Colonic mucosa (tissue), 4 donors: ENCODE measurements around the gene SUPT3H. TPM values are rescaled to one million over a fixed set of nuclear protein-coding genes. Genes with fewer than 3 reads are reported as not detected.

Experiments
- DNase-seq: peaks from one replicate; pipeline ENCODE4 v3.0.0-alpha.2; 2020
- H3K27ac ChIP-seq: fragments of 200-600 bp; one replicate; pipeline ENCODE4 v1.8.0; 2021
- H3K27me3 ChIP-seq: fragments of 200-600 bp; one replicate; pipeline ENCODE4 v1.8.0; 2021
- H3K36me3 ChIP-seq: fragments of 200-600 bp; one replicate; pipeline ENCODE4 v1.8.0; 2021
- H3K4me1 ChIP-seq: fragments of 200-600 bp; one replicate; pipeline ENCODE4 v1.8.0; 2021; ENCODE audit warnings: mild to moderate bottlenecking
- H3K4me3 ChIP-seq: fragments of 200-600 bp; one replicate; pipeline ENCODE4 v1.8.0; 2021
- H3K9ac ChIP-seq, 2 donors: one replicate each; pipeline ENCODE4 v1.7.0; 2013; ENCODE audit warnings: control low read depth in 2 of 2, low read depth in 2 of 2, low read length in 2 of 2
- H3K9me3 ChIP-seq: fragments of 200-600 bp; one replicate; pipeline ENCODE4 v1.8.0; 2021
- CTCF ChIP-seq: fragments of 200-600 bp; IDR thresholded peaks from one replicate; pipeline ENCODE4 v1.8.0; 2022; ENCODE audit warnings: antibody characterized with exemption, mild to moderate bottlenecking
- intact Hi-C: fragments of 100-400 bp; cut with DNase I; formaldehyde crosslinking; loops from one replicate; pipeline ENCODE4 v1.14.1; 2022
- microRNA-seq: library from miRNA; unstranded; fragments of <30 nt; microRNA quantifications from one replicate; pipeline ENCODE4, GENCODE V29; 2019
- total RNA-seq, 2 donors: library from RNA; stranded (reverse); fragmentation: NEBNext Ultra II Directional in 1 of 2; extraction: Animal tissue kit (Norgen Biotek cat#: 25700) in 1 of 2; gene quantifications; one replicate each; pipeline ENCODE4 v1.2.1, GENCODE V29; 2021
- donor health status: healthy.
- donor health status: DM: no; HTN: no; CAD: no.
- donor health status: DM: no; HTN: no; CAD: no.

The SUPT3H gene
- total RNA-seq, 2 donors from 2014 or later, result 3.4 to 4.1 TPM

- H3K36me3 ChIP-seq, result no peaks in the 10 kb centered on the region
- TF ChIP-seq CTCF, result no peak
- H3K4me1 ChIP-seq, result no peaks in the 10 kb centered on the region
- H3K9me3 ChIP-seq, result no peaks in the 10 kb centered on the region
- no peaks in the 10 kb centered on the region for H3K27me3 ChIP-seq
- H3K27ac ChIP-seq, result no peak overlapping the region
- DNase-seq, result no peak
- intact Hi-C loops, result no loop called here
- no peak overlapping the region for H3K9ac ChIP-seq
- H3K4me3 ChIP-seq, result no peak overlapping the region
These were observed 594.8 kb downstream of the SUPT3H start for GRCh38 chr6:44782892-44783291.

GRCh38 chr6:44781912-44782597 lies 595.7 kb downstream of the SUPT3H start:
- Histone ChIP-seq H3K27ac (no peak overlapping the region), H3K9me3 (no peaks in the 10 kb centered on the region), H3K36me3 (no peaks in the 10 kb centered on the region), H3K4me3 (no peak overlapping the region), H3K9ac (no peak overlapping the region), H3K27me3 (no peaks in the 10 kb centered on the region), H3K4me1 (no peaks in the 10 kb centered on the region)
- DNase-seq, result no peak
- intact Hi-C loops, result no loop called here
- TF ChIP-seq CTCF, result no peak

- TF ChIP-seq CTCF, result no peak
- intact Hi-C loops, result no loop called here
- no peak overlapping the region for H3K4me3 ChIP-seq
- H3K9me3 ChIP-seq, result no peaks in the 10 kb centered on the region
- no peaks in the 10 kb centered on the region for H3K36me3 ChIP-seq
- no peaks in the 10 kb centered on the region for H3K27me3 ChIP-seq
- no peaks in the 10 kb centered on the region for H3K4me1 ChIP-seq
- no peak overlapping the region for H3K9ac ChIP-seq
- DNase-seq, result no peak
- H3K27ac ChIP-seq, result no peak overlapping the region
These were observed 597.6 kb downstream of the SUPT3H start for GRCh38 chr6:44780161-44780560.

- no peak for DNase-seq
- H3K27me3 ChIP-seq, result no peaks in the 10 kb centered on the region
- no peak overlapping the region for H3K27ac ChIP-seq
- no peak overlapping the region for H3K9ac ChIP-seq
- H3K36me3 ChIP-seq, result no peaks in the 10 kb centered on the region
- no peaks in the 10 kb centered on the region for H3K4me1 ChIP-seq
- H3K9me3 ChIP-seq, result no peaks in the 10 kb centered on the region
- no peak overlapping the region for H3K4me3 ChIP-seq
- no peak for TF ChIP-seq CTCF
- intact Hi-C loops, result no loop called here
These were observed 598.5 kb downstream of the SUPT3H start for GRCh38 chr6:44779130-44779826.

Small RNA genes within 50 kb of the gene (microRNA-seq; reads per million reads assigned to microRNA genes)
- not detected for gene MIR586

Other genes with a start within 250 kb of the SUPT3H start
- 1 to 10 TPM; 1.7 to 2.6 TPM for gene RUNX2, start 49.6 kb downstream of the SUPT3H start, total RNA-seq